ENCODE data around the gene SLC39A7.

The SLC39A7 gene

DNA sequence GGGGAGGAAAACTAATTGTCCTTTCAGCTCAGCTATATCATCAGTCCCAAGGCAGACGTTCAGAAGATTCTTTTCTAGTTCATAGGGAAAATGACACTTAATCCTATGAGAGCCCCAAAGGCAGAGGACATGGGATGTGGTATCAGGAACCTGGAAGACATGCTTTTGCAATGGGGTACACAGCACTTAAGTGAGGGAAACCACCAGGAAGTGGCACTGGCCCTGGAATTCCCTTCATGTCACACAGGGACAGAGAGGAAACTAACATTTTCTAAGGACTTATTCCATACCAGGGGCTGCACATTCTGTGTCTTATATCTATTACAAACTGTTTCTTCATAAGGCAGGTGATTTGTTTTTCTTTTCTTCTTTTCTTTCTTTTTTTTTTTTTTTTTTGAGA, 42.8 kb downstream of the SLC39A7 start:
- DNase-seq: no peak

- DNase-seq: peak; percentile 49 to 79
Observed at GRCh38 chr6:33247977-33248642, 47.4 kb downstream of the SLC39A7 start.

DNA sequence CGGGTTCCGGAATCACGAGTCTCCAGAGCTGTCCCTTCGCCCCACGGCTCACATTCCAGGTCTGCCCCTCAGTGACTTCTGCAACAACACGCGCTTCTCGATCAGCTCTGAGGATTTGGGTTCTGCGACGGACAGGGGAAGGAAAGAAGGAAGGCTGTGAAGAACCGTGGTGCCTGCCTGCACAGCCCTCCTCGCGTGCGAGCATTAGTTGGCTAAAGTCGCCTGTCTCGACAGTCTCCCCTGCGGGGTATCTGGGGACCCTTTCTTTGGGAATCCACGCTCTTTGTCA, 47.9 kb downstream of the SLC39A7 start:
- peak in 1 of 2 experiments; percentile 65 for DNase-seq

DNA sequence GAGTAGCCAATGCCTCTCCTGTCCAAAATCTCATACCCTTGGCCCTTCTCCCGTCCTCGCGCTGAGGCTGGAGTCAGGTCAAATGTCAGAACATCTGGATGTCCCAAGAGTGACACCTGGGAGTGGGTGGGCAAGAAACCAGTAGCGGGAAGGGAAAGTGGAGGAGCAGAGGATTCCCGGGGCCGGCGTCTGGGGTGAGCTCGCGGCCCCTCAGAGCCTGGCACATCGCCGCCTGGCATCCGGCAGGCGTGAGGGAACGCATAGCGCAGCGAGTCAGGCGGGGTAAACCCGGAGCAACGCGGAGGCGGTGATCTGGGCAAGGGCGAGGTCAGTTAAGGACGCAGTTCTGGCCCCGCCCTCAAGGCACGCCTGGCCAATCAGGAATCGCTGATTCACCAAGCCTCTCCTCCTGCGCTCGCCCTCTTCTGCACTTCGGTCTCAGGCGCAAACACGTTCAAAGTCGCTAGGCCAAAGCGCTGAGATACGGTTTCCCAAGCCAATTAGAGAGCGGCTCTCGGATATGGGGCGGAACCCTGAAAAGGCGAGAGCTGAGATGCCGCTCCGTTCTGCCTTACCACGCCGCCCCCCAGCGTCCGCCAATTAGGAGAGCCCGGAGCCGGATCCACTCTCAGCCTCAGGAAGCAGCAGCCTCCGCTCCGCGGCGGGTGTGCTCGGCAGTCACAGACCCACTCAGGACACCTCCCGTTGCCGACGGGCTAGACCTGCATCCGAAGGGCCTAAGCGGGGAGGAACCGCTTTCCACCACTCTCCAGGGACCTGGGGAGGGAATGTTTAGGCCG, 48.5 kb downstream of the SLC39A7 start:
- DNase-seq: peak; percentile 98 to 99

GRCh38 chr6:33249732-33250630, 49.3 kb downstream of the SLC39A7 start:
- DNase-seq: no peak

DNA sequence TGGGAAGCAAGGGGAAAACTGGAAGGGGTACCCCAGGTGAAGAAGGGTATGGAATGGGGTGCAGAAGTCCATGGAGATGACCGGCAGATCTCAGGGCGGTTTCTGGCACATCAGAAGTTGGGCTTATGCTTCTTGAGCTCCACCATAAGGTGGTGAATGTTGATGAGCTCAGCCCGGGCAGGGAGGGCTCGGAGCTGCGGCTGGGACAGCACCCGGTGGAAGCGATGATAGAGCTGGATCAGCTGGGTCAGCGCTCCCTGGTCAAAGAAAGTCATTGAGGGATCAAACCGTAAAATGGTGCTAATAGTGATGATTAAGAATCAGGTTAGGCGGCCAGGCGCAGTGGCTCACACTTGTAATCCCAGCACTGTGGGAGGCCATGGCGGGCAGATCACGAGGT, 50.1 kb downstream of the SLC39A7 start:
- no peak for DNase-seq

DNA sequence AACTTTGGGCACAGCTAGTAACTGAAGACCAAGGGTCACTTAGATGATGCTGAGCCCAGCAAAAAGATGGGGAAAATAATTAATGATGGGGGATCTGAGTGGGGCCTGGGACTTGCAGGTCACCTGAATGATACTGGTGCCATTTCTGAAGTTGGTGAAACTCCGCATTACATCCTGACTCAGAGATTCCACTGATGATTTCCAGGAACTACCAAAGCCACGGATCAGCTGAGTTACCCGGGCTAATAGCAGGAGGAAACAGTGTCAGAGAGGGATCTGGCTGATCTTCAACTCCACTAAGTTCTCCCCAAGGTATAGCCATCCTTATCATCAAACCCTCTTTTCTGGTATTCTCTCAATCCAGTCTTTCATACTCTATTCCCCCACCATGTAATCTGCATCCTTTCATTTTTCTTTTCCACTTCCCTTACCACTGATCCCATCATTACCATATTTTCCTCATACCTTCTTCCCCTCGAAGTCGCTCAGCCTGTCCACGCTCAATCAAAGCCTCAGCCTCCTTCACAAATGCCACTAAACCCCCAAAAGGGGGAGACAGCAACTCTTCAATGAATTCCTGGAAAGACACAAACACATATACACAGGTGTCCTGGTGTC, 50.8 kb downstream of the SLC39A7 start:
- no peak for DNase-seq

DNA sequence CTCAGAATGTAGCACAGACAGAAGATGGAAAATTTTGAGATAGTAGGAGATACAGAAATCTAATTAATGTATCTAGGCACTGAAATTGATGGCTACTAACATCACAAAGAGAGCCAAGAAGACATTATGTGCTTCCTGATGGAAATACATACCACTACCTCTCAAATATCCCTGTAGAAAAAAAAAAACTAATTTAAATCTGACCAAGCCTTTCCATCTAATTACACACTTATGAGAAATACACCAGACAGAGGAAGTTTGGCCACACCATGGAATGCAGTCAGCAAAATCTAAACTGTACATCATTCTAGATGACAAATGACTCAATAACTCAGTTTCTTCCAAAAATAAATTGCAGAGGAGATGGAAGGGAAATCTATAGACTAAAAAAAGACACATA, 52.1 kb downstream of the SLC39A7 start:
- DNase-seq: no peak

All from SW 1271 (cell line).